ENCODE data around the gene TSPAN5.

TSPAN5 gene

GRCh38 chr4:98659741-98660462 is 1.5 kb upstream of the TSPAN5 start:
- H3K27me3 ChIP-seq (ENCODE audit: insufficient read depth, poor library complexity, severe bottlenecking), result peaks cover 38% of the 10 kb centered on the region
- TF ChIP-seq SPI1 (IDR thresholded peaks at IDR 0.05; ENCODE audit: borderline replicate concordance, low read depth) (no peak), CTCF (IDR thresholded peaks at IDR 0.05; ENCODE audit: insufficient read depth, low read length) (no peak)
- no peak overlapping the region for H3K4me3 ChIP-seq (replicated peaks; ENCODE audit: insufficient read depth, low read length)
- no peak overlapping the region for H3K27ac ChIP-seq (replicated peaks)
- DNase-seq (ENCODE audit: low read depth in 1 of 2, low spot score in 1 of 2), result no peak

- no peak for DNase-seq (ENCODE audit: low read depth in 1 of 2, low spot score in 1 of 2)
- no peak overlapping the region for H3K27ac ChIP-seq (replicated peaks)
- TF ChIP-seq SPI1 (IDR thresholded peaks at IDR 0.05; ENCODE audit: borderline replicate concordance, low read depth), result no peak
- TF ChIP-seq CTCF (IDR thresholded peaks at IDR 0.05; ENCODE audit: insufficient read depth, low read length), result no peak
- no peak for TF ChIP-seq GABPA (IDR thresholded peaks at IDR 0.05; ENCODE audit: low read depth)
- no peak for TF ChIP-seq POLR2AphosphoS5 (IDR thresholded peaks at IDR 0.05; ENCODE audit: low read depth)
- TF ChIP-seq REST (IDR thresholded peaks at IDR 0.05; ENCODE audit: insufficient replicate concordance, low read depth), result no peak
- peak overlapping the region; percentile 54 for H3K4me3 ChIP-seq (replicated peaks; ENCODE audit: insufficient read depth, low read length)
- H3K27me3 ChIP-seq (ENCODE audit: insufficient read depth, poor library complexity, severe bottlenecking), result peaks cover 38% of the 10 kb centered on the region
Measured at GRCh38 chr4:98659106-98659592, 738 bp upstream of the TSPAN5 start.

- TF ChIP-seq REST (IDR thresholded peaks at IDR 0.05; ENCODE audit: insufficient replicate concordance, low read depth) (no peak), SPI1 (IDR thresholded peaks at IDR 0.05; ENCODE audit: borderline replicate concordance, low read depth) (no peak), POLR2AphosphoS5 (IDR thresholded peaks at IDR 0.05; ENCODE audit: low read depth) (no peak), CTCF (IDR thresholded peaks at IDR 0.05; ENCODE audit: insufficient read depth, low read length) (no peak), GABPA (IDR thresholded peaks at IDR 0.05; ENCODE audit: low read depth) (no peak)
- Histone ChIP-seq H3K27ac (replicated peaks) (no peak overlapping the region), H3K4me3 (replicated peaks; ENCODE audit: insufficient read depth, low read length) (peak overlapping the region; percentile 54), H3K27me3 (ENCODE audit: insufficient read depth, poor library complexity, severe bottlenecking) (peaks cover 38% of the 10 kb centered on the region)
- DNase-seq (ENCODE audit: low read depth in 1 of 2, low spot score in 1 of 2), result no peak
Measured at GRCh38 chr4:98657531-98658286, 702 bp downstream of the TSPAN5 start.

Measured in HL-60 (cell line).